ENCODE measurements around the gene DNAJB5. TPM values are rescaled to one million over a fixed set of nuclear protein-coding genes. Genes with fewer than 3 reads are reported as not detected.

Gene DNAJB5
- total RNA-seq, 3 donors from 2014 or later = 2.4 to 2.9 (median 2.7) TPM

DNA sequence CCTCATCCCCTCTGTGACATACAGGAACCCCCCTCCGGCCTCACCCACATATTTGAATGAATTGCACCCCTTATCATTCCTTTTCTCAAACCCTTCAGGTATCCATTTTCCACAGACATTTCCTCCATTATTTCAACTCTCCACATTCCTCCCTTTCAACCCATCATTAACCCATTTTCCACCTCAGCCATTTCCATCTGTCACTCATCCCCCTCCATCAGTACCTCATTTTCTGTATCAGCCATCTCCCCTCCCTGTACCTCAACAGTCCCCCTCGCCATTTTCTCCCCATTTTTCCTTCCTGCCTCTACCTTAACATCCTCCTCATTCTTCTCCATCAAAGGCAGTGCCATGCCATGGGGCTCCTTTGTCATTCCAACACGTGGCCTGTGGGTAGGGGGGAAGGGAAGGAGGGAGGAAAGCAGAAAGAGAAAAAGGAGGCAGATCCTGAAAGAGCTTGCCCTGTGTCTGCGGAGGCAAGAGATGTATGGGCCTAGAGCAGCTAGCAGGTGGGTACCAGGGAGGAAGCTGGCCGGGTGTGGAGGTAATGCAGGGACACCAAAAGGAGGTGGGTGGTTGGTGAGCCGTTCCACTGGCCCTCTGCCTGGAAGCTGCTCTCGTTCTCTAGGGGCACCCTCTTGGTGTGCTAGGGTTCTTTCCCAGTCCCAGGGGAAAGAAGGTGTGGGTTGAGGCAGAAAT lies 1.5 kb downstream of the DNAJB5 start:
- ATAC-seq = no peak
- H3K4me3 Mint-ChIP-seq = peak overlapping the region; percentile 81
- no peaks in the 10 kb centered on the region for H3K9me3 Mint-ChIP-seq
- H3K4me1 Mint-ChIP-seq (ENCODE audit: low read depth) = peaks cover 69% of the 10 kb centered on the region
- DNase-seq = no peak
- no peaks in the 10 kb centered on the region for H3K36me3 Mint-ChIP-seq (ENCODE audit: insufficient read depth)
- no peaks in the 10 kb centered on the region for H3K27me3 Mint-ChIP-seq (ENCODE audit: low read depth)

DNA sequence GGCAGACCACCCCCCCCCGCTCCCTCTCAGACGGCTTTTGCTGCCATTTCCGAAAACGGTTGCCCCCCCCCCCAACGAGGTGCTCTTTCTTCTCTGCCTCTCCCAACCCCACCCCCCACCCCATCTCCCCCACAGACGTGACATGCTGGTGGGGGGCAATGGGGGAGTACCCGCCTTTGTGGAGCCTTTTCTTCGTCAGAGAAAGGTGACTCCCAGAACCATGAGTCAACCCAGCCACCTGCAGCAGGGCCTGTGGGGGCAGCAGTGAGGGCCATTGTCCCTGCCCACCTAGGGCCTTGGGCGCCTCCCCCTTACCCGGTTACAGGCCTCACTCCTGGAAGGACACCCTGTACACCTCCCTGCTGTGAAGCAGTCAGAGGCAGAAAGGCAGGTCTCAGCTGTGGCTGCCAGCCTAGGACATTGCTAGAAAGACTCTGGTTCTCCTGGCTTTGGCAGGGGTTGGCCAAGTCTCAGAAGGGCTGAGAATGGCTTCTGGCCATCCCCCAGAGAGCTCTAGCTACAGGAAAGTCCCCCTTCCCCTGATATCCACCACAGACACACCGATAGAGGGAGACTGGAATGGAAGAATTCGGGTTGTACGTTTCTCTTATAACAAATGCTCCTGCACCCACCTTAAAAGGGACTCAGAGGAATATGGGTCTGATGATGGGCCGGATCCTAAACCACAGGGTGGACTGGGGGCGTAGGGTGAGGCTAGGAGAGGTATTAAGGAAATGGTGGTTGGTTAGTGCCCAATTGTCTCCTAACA lies 2.2 kb downstream of the DNAJB5 start:
- peaks cover 62% of the 10 kb centered on the region for H3K4me1 Mint-ChIP-seq (ENCODE audit: low read depth)
- peaks cover under 1% of the 10 kb centered on the region for H3K36me3 Mint-ChIP-seq (ENCODE audit: insufficient read depth)
- DNase-seq = peak; percentile 18
- no peaks in the 10 kb centered on the region for H3K9me3 Mint-ChIP-seq
- no peak for ATAC-seq
- H3K4me3 Mint-ChIP-seq = no peak overlapping the region
- no peaks in the 10 kb centered on the region for H3K27me3 Mint-ChIP-seq (ENCODE audit: low read depth)

DNA sequence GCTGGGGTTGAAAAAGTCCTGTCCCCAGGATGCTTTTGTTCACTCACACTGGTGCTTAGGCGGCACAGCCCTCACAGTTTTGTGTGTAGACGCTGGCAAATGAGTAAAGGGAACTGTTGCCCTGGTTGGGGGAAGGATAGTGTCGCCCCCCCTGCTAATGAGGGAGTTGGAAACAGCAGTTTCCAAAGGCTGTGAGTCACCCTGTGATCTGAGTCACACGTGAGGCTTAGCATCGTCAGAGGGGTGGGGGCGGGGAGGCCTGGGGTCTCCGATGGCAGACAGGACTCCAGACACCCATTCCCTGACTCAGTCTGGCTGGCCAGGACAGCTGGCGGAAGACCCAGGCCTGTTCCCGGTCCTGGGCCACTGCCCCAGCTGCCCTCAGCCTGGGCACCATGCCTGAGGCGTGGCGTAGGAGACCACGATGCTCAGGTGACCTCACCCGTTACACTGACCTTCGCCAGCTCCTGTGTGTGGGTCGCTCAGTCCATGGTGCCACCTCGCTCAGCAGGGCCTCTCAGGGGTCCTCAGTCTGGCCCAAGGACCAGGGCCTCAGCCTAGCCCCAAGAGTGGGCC lies 2.9 kb downstream of the DNAJB5 start:
- Mint-ChIP-seq H3K27me3 (ENCODE audit: low read depth) (no peaks in the 10 kb centered on the region), H3K36me3 (ENCODE audit: insufficient read depth) (peaks cover 4% of the 10 kb centered on the region), H3K4me1 (ENCODE audit: low read depth) (peaks cover 55% of the 10 kb centered on the region), H3K4me3 (no peak overlapping the region), H3K9me3 (no peaks in the 10 kb centered on the region)
- ATAC-seq (peak; percentile 23 to 29), DNase-seq (peak; percentile 70)

DNA sequence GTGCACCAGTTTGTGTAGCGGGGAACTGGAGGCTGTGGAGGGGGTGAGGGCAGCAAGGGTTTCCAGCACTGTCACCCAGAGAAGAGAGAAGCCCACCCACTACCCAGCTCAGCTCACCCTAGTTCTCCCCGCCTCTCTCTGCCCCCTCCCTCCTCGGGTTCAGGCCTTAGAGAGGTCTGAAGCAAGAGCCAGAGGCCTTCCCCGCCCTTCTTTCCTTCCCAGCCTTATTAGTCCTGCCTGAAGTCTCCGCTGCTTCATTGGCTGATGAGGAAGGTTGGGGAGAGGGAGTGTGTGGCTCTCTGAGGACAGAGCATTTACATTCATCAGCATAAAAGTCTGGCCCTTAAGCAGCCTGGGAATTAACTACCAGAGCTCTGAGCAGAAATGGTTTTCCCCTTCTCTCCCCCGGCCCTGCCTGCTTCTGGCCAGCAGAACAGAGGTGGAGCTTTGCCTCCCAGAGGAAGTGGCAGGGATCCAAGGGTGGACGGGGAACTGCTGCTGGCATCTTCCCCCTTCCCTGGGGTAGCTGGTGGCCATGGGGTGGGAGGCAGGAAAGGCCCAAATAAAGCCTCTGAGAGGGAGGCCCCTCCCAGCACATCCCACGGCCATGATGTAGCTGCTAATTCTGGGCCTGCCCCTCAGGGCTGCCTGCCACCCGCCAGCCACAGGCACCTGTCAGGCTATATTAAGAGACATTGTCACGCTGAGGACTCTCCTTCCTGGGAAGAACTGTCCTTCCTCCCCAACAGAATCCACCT lies 4.1 kb downstream of the DNAJB5 start:
- peaks cover 50% of the 10 kb centered on the region for H3K4me1 Mint-ChIP-seq (ENCODE audit: low read depth)
- H3K36me3 Mint-ChIP-seq (ENCODE audit: insufficient read depth) = peaks cover 4% of the 10 kb centered on the region
- DNase-seq = no peak
- no peak for ATAC-seq
- H3K4me3 Mint-ChIP-seq = no peak overlapping the region
- H3K9me3 Mint-ChIP-seq = no peaks in the 10 kb centered on the region
- H3K27me3 Mint-ChIP-seq (ENCODE audit: low read depth) = no peaks in the 10 kb centered on the region

DNA sequence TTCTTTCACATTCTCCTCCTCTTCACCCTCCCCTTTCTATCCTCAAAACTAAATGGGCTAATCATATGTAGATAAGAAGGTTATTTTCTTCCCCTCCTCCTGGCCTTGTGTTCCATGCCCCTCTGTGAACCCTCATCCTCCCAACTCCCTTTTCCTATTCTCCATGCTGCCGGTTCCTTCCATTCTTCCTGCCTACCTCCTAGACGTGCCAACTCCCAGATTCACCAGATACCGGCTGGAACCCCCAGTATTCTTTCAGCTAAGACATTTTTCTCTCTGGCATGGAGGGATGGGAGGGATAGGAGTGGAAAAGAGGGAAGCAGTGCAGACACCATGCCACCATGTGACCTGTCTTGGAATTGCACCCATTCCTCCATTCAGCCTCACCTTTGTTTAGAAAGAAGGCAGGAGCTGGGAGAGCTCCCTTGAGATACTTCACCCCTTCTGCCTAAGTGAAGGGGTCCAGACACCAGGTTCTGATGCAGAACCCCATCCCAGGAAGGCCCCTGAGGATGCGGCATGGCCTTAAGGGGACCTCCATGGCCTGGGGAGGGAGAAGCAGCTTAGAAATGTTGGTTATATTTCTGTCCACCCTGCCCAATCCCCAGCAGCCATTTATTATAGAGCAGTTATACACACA lies 4.8 kb downstream of the DNAJB5 start:
- no peak for ATAC-seq
- no peaks in the 10 kb centered on the region for H3K9me3 Mint-ChIP-seq
- no peak for DNase-seq
- no peak overlapping the region for H3K4me3 Mint-ChIP-seq
- peaks cover 4% of the 10 kb centered on the region for H3K36me3 Mint-ChIP-seq (ENCODE audit: insufficient read depth)
- no peaks in the 10 kb centered on the region for H3K27me3 Mint-ChIP-seq (ENCODE audit: low read depth)
- H3K4me1 Mint-ChIP-seq (ENCODE audit: low read depth) = peaks cover 43% of the 10 kb centered on the region

DNA sequence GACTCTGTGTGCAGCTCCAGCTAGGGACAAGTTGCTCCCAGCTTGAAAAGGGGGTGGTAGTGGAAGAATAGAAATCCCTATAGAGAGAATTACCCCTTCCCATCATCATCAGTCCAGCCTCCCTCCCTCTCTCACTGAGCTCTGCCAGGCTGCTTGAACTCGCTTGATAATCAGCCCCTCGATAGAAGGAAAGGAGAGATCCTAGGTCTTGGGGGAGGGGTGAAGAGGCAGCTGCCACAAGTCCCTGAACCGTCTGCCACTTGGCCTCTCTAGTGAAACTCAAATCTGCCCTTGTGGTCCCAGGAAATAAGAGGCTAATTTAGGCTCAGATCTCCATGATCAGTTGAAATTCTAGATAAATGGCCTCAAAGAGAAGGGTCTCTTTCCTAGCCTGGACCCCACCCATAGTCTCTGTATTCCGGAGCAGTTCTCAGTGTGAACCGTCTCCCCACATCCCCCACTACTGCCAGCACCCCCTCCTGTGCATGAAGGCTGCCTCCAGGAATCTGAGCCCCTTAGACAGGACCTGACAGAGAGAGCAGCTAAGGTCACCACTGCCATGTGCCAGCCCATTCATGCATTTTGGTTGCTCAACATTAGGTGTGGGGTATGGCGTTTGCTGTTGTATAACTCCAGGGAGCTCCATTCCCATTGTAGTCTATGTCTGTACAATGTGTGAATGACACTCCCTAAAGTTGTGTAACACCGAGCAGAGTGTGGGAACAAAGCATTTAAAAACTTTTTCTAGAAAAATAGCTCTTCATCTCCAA lies 5.5 kb downstream of the DNAJB5 start:
- DNase-seq = no peak
- Mint-ChIP-seq H3K4me1 (ENCODE audit: low read depth) (peaks cover 41% of the 10 kb centered on the region), H3K9me3 (no peaks in the 10 kb centered on the region), H3K4me3 (no peak overlapping the region), H3K27me3 (ENCODE audit: low read depth) (no peaks in the 10 kb centered on the region), H3K36me3 (ENCODE audit: insufficient read depth) (peaks cover 4% of the 10 kb centered on the region)
- no peak for ATAC-seq

DNA sequence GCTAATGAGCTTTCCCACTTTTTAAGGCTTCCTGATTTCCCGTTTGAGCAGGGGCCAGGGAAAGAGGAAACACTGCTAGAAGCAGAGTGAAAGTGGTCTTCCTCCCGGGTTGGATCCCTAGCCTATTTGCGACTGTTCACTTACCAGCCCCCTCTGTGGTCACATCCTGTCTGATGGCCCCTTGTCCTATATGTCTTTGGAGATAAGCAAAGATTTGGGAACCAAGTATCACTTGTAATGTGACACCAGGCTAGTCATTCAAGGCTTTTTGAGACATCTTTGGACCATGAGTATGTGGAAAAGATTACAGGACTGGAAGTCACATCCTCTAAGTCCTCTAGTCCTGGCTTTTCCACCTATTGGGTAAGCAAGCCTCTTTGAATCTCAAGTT lies 6.1 kb downstream of the DNAJB5 start:
- Mint-ChIP-seq H3K36me3 (ENCODE audit: insufficient read depth) (peaks cover 4% of the 10 kb centered on the region), H3K4me1 (ENCODE audit: low read depth) (peaks cover 36% of the 10 kb centered on the region), H3K4me3 (no peak overlapping the region), H3K27me3 (ENCODE audit: low read depth) (no peaks in the 10 kb centered on the region), H3K9me3 (no peaks in the 10 kb centered on the region)
- DNase-seq (no peak), ATAC-seq (no peak)

DNA sequence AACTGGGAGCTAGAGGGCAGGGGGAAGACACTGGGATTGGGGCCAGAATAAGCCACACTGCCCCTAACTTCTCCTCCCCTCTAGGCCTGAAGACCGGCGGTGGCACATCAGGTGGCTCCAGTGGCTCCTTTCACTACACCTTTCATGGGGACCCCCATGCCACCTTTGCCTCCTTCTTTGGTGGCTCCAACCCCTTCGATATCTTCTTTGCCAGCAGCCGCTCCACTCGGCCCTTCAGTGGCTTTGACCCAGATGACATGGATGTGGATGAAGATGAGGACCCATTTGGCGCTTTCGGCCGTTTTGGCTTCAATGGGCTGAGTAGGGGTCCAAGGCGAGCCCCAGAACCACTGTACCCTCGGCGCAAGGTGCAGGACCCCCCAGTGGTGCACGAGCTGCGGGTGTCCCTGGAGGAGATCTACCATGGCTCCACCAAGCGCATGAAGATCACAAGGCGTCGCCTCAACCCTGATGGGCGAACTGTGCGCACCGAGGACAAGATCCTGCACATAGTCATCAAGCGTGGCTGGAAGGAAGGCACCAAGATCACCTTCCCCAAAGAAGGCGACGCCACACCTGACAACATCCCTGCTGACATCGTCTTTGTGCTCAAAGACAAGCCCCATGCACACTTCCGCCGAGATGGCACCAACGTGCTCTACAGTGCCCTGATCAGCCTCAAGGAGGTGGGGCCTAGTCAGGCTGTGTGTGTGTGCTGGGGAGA lies 6.8 kb downstream of the DNAJB5 start:
- DNase-seq (no peak), ATAC-seq (no peak)
- Mint-ChIP-seq H3K36me3 (ENCODE audit: insufficient read depth) (peaks cover 4% of the 10 kb centered on the region), H3K4me1 (ENCODE audit: low read depth) (peaks cover 34% of the 10 kb centered on the region), H3K4me3 (no peak overlapping the region), H3K27me3 (ENCODE audit: low read depth) (no peaks in the 10 kb centered on the region), H3K9me3 (no peaks in the 10 kb centered on the region)

DNA sequence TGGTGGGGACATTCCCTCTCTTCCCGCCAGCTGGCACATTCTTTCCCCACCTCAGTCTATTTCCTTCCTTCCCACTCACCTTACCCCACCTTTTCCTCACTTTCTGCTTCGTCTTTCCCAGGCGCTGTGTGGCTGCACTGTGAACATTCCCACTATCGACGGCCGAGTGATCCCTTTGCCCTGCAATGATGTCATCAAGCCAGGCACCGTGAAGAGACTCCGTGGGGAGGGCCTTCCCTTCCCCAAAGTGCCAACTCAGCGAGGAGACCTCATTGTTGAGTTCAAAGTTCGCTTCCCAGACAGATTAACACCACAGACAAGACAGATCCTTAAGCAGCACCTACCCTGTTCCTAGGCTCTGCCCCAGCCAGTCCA lies 7.3 kb downstream of the DNAJB5 start:
- Mint-ChIP-seq H3K9me3 (no peaks in the 10 kb centered on the region), H3K4me3 (no peak overlapping the region), H3K27me3 (ENCODE audit: low read depth) (no peaks in the 10 kb centered on the region), H3K4me1 (ENCODE audit: low read depth) (peaks cover 37% of the 10 kb centered on the region), H3K36me3 (ENCODE audit: insufficient read depth) (peaks cover 4% of the 10 kb centered on the region)
- no peak for ATAC-seq
- no peak for DNase-seq

DNA sequence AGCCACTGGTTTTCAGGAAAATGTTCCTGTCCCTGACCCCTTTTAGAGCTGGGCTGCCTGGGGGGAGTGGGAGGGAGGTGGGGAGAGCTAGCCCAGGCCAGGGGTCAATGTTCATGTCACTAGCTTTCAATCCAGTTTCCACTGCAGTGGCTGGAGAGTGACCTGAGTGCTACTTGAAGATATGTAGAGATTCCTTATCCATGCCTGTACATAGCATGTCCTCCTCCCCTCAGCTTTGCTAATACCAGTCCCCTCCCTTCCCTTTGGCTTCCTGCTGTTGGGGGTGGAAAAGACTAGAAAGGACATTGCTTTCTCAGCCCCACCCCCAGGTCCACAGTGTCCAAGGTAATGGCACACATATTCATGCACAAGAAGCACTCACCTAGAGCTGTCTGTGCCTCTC lies 7.8 kb downstream of the DNAJB5 start:
- DNase-seq (no peak), ATAC-seq (no peak)
- peaks cover 4% of the 10 kb centered on the region for H3K36me3 Mint-ChIP-seq (ENCODE audit: insufficient read depth)
- H3K4me3 Mint-ChIP-seq = no peak overlapping the region
- peaks cover 37% of the 10 kb centered on the region for H3K4me1 Mint-ChIP-seq (ENCODE audit: low read depth)
- no peaks in the 10 kb centered on the region for H3K9me3 Mint-ChIP-seq
- no peaks in the 10 kb centered on the region for H3K27me3 Mint-ChIP-seq (ENCODE audit: low read depth)

DNA sequence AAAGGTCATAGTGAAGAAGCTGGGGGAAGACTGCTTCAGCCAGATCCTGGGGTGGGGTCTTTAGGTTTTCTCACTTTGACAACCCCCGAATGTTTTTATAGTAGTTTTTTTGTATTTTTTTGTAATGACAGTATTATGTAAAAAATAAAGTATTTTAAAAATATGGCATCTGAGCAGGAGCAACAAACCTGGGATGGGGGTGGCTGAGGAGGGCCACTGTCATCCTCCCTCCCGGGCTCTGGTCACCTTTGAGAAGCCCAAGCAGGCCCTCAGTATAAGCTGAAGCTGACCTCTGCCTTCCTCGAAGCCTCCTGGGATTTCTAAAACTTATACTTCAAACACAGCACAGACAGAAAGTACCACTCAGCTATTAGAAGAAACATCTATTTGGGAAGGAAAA lies 8.7 kb downstream of the DNAJB5 start:
- H3K36me3 Mint-ChIP-seq (ENCODE audit: insufficient read depth) = peaks cover 4% of the 10 kb centered on the region
- ATAC-seq (no peak), DNase-seq (no peak)
- no peak overlapping the region for H3K4me3 Mint-ChIP-seq
- peaks cover 31% of the 10 kb centered on the region for H3K4me1 Mint-ChIP-seq (ENCODE audit: low read depth)
- H3K9me3 Mint-ChIP-seq = no peaks in the 10 kb centered on the region
- H3K27me3 Mint-ChIP-seq (ENCODE audit: low read depth) = no peaks in the 10 kb centered on the region

DNA sequence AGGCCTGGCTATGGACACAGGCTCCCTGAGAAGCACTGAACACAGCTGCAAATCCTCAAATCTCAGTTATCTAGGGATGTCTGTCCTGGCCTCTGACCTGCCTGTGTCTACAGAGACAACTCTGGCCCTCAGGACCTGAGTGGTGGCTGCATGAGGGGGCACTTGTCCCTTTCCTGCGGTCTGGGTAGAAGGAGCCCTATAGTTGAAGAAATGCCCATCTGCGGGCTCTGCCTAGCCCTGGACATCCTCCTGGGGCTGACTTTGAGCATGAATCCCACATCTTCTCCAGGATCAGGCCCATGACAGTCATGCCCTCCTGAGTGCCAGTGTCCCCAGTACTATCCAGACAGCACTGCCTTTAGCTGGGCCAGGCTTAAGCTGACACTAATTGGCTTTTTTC lies 10.0 kb downstream of the DNAJB5 start:
- Mint-ChIP-seq H3K4me3 (no peak overlapping the region), H3K36me3 (ENCODE audit: insufficient read depth) (peaks cover 4% of the 10 kb centered on the region), H3K4me1 (ENCODE audit: low read depth) (peaks cover 21% of the 10 kb centered on the region), H3K27me3 (ENCODE audit: low read depth) (no peaks in the 10 kb centered on the region), H3K9me3 (no peaks in the 10 kb centered on the region)
- ATAC-seq (no peak), DNase-seq (no peak)
